Glomerular visceral epithelial cell (primary cell): ENCODE measurements around the gene MLIP.
"Not testable (repeated sequence)": the region's sequence is repeated elsewhere in the genome, so short reads cannot be mapped to it uniquely, and the experiment has no call there.

Source experiments
- DNase-seq: peaks from one replicate; pipeline ENCODE4 v3.0.0-alpha.2; 2016; ENCODE audit errors: extremely low spot score

The MLIP gene

DNA sequence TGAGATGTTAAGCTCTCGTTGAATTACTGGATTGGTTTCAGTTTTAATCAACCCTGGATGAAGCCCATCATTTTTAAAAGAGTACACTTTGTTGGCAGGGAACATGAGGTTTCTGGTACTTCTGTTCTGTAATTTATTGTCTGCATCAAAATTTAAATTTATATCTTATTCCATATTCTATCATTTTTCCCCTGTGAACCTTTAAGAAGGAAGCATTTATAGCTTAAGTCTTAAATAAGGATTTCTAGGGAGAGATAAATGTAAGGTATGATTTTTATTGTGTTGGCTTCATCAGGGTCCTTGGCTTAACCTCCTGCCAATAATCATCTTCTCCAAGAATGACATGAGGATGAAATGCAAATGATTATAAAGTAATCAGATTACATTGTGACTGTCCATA, 40.6 kb downstream of the MLIP start:
- DNase-seq: no peak

DNA sequence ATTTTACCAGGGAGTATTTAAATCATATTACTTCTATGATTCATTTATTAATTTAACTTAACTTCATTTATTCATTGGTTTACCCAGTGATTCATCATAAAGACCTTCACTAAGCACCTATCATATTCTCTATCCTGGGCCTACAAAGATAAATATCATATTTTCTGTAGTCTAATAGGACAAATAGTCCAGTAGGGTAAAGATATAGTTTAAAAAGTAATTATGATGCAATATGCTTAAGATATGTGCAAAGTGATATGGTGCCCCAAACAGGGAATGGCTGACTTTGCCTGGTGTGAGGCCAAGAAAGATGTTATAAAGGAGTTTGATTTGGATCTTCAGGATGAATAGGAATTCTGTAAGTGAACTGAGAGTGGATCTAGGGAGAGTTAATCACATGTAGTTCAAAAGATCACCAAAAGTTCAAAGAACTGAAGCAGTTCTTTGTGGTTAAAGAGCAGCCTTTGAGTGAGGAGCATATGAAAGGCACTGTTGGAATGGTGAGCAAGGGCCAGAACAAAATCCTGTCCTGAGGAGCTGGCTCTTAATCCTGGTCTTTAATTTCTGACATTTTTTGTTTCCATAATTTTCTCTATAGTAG, 45.5 kb downstream of the MLIP start:
- no peak for DNase-seq

DNA sequence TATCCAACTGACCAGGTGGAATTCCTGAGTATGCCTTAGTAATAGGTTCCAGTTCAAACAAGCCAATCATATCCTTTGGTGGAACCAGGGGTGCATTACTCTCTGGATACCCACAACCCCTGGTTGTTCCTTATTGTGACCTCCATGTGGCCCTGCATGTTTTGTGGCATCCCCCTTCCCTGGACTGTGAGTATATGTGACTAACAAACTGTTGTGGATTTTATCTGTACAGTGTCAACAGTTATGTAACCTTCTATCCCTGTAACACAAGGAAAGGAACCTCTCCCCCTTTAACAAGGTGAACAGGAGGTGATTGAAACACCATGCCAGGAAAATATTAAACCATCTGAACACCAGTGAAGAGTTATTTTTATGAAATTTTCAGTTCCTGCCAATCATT, 46.2 kb downstream of the MLIP start:
- DNase-seq: no peak

DNA sequence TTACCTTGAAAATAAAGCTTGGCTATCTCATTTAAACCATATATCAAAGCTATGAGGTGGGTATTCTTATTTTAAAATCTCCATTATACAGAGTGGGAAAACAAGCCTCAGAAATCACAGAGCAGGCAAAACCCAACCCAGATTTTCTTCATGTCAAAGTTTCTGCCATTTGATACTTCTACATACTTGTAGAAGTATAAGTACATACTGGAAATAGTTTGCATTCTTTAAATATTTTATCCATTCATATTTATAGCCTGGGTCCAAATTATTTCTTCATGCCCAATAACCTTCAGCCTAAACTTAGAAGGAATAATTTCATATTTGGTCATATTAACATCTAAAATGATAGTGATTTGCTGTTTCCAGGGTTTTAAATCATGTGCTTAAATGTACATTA, 61.8 kb downstream of the MLIP start:
- no peak for DNase-seq

DNA sequence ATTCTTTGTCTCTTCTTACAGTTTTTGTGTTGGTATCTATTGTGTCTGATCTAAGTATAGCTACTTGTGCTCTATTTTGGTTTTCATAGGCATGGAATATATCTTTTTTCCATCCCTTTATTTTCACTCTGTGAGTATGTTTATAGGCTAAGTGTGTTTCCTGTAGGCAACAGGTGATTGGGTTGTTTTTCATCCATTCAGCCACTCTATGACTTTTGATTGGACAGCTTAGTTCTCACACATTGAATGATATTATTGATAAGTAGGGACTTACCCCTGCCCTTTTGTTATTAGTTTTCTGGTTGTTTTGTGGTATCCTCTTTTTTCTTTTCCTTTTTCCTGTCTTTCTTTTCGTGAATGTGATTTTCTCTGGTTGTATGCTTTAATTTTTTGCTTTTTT, 67.9 kb downstream of the MLIP start:
- DNase-seq: no peak

DNA sequence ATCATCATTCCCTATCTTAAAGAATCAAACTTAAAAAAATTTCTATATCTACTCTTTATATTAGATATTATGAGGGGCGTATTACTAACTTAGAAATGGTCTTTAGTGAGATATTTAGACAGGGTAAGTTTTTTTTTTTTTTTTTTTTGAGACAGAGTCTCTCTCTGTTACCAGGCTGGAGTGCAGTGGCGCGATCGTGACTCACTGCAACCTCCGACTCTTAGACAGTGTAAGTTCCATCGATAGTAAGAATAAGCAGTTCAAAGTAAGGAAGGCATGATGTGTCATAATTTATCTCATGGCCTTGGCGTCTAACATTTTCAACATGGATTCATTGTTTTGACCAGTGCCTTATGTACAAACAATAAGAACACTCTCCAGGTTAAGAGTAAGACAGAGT, 72.4 kb downstream of the MLIP start:
- DNase-seq: no peak

DNA sequence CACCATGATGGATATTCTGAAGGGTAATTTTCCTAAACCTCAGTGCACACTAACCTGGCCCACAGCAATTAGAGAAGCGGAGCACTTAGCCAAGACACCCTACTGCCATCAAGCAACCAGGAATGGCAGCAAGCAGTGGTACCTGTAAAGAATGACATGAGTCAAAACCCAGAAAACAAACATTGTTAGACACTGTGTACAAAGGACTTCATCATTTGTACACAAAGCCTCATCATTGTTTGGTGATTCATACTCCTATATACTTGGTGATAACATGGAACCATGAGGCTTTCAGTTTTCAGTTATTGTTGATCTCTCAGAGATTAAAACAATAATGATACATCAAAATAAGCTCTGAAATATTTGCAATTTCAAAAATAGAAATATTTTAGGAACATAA, 74.6 kb downstream of the MLIP start:
- no peak for DNase-seq

DNA sequence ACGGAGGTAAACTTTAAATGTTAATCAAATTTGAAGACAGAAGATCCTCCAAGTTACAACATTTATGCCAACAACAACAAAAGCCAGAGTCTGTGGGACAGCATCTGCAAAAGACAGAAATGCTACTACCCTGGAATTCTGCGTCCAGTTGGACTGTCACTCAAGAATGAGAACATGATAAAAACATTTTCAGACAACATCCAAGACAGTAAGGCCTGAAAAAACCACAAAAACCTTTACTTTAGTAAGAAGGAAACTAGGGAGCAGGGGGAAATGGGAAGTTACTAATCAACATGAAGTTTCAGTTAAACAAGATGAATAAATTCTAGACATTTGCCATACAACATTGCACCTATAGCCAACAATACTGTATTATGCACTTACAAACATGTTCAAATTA, 77.6 kb downstream of the MLIP start:
- no peak for DNase-seq

DNA sequence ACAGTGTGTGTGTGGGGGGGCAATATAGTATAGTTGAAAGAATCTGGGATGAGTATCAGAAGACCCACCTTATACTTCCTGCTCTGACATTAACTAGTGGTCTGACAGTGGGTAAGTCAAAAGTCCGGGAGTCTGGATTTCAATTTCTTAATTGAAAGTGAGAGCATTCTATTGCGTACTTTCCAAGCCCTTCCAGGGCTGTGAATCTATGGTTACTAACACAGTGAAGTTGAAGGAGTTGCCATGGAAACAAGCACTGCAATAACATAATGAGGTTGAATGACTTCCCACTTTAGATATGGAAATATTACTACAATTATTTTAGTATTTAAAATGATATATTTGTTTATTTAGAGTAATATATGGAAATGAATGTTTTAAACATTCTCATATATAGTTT, 80.2 kb downstream of the MLIP start:
- peak; percentile 30 for DNase-seq

DNA sequence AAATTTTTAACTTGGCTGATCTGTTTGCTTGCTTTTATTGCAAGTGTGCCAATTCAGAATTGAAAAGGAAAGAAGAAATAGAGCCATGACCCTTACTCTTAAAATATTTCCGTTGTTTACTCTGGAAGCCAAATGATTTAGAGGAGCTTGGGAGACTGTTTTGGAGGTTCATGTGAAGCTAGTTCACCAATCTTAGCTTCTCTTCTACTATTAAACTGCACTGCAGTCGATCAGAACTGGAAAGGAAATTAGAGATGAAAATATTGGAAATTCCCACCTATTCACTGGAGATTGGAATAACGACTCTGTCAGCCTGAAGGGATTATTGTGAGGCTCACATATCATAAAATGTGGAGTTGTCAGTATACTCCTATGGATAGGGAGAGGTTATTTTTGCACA, 81.8 kb downstream of the MLIP start:
- no peak for DNase-seq

DNA sequence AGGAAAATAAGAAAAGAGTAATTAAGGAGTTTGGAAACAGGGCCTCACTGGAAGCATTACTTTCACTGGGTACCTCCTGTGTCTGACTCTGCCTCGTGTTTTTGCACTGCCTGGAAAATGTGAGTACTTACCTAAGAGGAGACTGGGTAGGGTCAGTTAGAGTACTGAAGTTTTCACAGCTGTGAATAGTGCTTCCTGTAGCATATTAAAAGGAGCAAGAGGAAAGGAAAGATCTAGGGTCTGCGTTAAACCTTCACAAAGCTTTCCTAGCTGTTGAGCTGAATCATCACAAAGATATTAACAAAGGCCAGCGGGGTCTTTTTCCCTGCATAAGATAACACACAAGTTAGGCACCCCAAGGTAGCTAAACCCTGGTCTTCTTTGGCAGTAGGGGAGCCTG, 82.3 kb downstream of the MLIP start:
- no peak for DNase-seq

DNA sequence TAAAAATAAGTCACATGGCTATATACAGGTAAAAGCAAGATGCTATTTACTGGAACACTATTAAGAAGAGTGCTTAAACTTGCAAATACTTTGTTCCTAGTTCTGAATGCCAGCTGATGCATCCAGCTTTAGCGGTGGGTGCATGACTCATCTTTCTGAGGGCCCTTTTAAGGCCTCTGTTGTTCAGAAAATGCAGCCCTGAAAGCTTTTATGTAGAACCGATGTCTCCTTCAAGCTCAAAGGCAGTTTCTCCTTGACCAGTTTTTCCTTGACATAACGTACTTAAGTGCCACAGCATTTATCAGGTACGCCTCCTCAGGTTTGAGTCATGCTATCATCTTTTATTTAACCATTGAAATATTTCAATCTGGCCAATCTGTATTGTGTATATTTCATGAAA, 82.8 kb downstream of the MLIP start:
- DNase-seq: peak; percentile 39

DNA sequence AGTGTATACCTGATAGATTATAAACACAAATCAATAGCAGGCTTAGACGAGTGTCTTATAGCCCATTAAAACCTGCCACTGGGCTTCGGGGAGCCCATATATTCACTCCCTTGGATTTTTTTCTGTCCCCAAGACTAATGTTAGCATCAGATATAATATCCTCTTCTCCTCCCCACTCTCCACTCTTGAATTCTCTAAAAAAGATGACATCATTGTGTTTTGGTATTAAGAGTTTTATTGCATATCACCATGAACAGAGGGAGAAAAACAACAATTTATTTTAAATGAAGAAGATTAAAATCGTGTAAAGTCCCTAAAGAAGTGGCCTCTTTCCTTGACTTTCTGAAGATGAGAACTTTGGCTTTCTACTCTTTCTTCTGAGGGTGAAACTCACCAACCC, 84.4 kb downstream of the MLIP start:
- DNase-seq: no peak

DNA sequence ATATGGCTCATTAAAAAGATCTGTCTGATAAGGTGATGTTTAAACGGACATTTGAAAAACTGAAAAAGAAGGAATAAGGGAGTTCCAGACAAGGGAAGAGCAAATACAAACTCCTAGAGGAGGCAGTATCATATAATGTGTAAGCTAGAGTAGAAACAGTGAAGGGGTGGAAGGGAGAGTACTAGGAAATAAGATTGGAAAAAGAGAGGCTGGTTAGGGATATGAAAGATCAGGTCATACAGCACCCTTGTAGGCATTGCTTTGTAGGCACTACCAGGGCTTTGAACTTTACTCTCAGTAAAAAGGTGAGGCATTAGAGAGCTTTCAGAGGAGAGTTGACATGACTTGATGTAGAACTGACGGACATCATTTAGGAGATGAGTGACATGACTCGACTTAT, 85.7 kb downstream of the MLIP start:
- no peak for DNase-seq

DNA sequence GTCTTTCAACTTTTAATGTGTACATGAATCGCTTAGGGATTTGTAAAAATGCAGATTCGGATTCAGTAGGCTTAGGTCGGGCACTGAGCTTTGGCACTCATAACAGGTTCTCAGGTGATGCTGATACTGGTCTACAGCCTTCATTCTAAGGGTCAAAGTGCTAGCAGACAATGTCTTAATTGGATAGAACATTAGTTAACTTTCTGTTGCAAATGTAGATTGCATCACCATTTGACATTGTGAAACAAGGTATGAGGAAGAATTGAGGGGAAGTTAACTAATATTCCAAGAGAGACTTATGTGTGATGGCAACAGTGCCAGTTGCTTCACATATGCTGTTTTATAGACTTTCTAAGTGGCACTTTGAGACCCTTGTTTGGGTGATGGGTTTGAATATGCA, 86.9 kb downstream of the MLIP start:
- DNase-seq: no peak

DNA sequence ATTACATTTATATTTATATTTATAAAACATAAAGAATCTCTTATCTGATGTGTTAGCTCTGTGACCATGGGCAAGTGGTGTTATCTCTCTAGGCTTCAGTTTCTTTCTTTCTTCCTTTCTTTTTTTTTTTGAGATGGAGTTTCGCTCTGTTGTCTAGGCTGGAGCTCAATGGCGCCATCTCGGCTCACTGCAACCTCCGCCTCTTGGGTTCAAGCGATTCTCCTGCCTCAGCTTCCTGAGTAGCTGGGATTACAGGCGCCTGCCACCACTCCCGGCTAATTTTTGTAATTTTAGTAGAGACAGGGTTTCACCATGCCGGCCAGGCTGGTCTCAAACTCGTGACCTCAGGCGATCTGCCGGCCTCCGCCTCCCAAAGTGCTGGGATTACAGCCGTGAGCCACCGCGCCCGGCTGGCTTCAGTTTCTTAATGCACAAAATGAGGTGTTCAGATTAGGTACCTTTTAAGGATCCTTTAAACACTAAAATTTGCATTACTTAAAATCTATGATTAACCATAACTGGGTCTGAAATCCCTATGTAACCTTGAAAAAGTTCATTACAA, 92.3 kb downstream of the MLIP start:
- DNase-seq: not testable (repeated sequence)

DNA sequence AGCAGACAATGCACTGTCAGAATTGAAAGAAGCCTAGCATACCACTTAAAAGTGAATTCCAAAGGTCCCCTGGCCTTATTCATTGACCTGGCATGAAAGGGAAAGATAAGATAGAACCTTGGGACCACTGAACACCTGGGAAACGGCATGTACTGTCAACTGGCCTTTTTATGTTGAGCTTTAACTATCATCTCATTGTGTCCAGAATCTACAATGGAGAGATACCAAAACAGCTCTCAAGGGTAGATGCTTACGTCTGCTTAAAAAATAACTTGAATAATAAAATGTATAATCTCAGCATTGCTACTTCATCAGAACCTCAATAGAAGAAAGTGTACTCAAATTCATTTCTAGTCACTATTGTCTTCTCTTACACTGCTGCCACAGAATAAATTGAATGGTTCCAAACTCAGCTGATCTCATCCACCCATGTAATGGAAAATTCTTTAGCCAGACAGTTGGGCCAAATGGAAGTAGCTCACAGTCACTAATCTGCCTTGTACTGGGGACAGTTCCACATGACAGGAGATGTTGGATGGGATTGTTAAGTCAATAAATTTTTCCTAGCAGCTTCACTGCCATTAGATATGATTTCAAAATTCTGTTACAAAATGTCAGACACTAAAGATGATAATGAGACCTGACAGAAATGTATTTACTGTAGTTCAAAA, 93.8 kb downstream of the MLIP start:
- no peak for DNase-seq

DNA sequence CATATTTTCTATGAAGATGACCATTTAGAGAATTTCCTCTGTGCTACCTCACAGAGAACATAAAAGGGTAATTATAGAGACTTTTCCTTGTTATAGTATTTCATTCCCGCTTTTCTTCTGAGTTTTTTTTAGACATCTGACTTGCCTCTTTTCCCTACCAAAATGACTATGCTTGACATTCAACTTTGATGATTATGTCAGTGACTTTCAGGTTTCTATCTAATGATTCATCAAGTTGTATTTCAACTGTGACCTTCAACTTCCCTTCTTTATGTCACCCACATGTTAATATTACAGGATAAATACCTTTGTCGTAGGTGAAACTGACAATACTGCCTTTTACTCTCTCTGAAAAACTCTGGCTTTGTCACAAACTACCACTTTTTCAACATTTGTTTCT, 95.3 kb downstream of the MLIP start:
- DNase-seq: no peak

DNA sequence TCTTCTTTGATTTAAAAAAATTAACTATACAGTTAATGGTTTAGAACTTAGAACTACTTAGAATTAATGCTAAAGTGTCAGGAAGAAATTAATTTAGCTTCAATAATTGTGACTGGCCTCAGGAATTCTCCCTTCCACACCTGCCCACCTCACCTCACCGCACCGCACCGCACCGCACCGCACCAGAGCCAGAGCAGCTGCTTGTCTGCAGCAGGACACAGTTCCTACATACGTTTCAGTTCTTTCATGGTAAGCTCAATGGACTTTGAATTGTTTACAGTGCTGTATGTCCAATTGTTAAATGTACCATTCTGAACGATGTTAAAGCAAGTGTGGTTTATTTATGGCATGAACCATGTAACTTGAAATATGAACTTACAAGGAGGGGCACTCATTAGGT, 98.7 kb downstream of the MLIP start:
- not testable (repeated sequence) for DNase-seq

DNA sequence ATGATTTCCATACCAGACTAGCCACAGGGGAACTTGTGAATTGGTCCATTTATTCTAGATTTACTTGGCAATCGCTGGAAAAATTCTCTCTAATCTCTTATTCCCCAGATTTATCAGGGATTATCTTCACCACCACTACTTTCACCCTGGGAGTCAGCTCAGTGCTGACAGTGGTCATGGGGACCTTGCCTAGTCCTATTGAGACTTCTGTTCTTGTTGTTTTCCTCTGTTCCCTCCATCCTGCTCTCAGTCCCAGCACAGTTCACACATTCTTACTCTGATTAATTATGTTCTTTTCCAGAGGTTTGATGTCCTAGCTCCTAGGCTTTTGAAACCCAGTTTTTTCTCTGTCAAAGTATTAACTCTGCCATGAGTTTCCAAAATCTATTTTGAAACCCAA, 103.0 kb downstream of the MLIP start:
- no peak for DNase-seq

DNA sequence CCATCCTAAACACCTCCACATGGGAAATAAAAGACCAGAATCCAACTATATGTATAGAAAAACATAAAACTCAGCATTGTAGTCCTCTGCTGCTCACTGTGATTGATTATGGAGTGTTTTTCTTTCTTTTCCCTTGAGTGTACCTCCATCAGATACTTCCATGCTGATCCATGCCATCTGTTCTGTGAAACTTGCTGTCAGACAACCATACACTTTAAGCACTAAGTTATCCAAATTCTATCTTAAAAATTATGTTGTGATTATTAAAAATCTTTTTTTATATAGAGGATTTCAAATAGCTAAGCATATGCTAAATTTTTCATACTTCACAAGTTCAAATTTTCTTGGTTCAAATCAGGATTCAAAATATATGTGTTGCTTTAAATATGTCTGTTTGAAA, 105.1 kb downstream of the MLIP start:
- no peak for DNase-seq

DNA sequence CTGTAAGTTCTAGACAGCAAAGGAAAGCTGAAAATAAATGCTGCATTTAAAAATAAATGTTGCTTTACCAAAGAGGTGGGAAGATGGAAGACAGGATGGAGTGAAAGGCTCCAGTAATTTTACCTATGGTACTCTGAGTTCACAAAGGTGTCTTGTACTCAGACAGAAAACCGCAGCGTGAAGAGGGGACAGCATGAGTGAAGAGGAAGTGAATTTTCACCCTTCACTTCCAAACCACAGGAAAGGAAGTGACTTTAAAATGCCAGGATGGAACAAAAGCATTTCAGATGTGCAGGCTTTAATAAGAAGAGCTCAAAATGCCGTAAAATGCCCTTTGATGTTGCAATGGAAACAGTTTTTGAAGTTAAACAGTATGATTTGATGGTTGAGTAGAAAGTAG, 105.8 kb downstream of the MLIP start:
- DNase-seq: peak; percentile 8

DNA sequence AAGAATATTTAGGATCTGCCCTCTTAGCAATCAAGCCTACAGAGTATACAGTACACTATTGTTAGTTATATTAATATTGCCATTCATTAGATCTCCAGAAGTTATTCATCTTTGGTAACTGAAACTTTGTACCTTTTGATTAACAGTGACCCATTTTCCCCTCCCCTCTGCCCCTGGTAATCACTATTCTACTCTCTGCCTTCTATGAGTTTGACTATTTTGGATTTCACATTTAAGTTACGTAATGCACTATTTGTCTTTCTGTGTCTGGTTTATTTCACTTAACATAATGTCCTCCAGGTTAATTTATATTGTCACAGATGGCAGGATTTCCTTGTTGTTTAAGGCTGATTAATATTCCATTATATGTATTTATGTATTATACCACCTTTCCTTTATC, 111.0 kb downstream of the MLIP start:
- no peak for DNase-seq

DNA sequence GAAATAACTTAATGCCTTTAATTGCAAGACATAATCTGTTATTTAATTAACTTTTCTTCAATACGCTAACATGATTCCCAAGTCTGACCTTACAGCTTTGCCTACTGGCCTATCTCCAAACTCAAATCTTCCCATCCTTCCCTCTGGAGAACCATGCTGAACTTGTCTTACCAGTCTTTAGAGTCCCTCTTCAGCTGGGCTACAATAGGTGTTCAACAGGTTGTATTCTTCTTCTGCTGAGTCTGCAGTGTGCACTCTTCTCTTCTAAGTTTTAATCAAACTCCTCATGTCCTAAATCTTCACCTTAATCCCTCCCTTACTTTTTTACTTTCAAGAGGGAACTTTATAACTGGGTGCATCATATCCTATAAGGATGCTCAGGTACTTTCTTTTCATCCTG, 121.5 kb downstream of the MLIP start:
- DNase-seq: no peak
